HepG2 (cell line): ENCODE results near the gene C20orf204. TPM values are rescaled to one million over a fixed set of nuclear protein-coding genes. Genes with fewer than 3 reads are reported as not detected.

Source experiments
- DDIT3 ChIP-seq: sonication (generic); formaldehyde crosslinking; IDR thresholded peaks from 2 replicates; pipeline ENCODE4 v1.4.0; 2020; ENCODE audit warnings: mild to moderate bottlenecking, missing genetic modification reagents
- EHMT2 ChIP-seq: fragments of 200-600 bp; sonication (generic); IDR thresholded peaks from 2 replicates; pipeline ENCODE4 v1.7.0; 2017; ENCODE audit warnings: antibody characterized with exemption, low read depth, low read length, borderline replicate concordance
- ERF ChIP-seq: IDR thresholded peaks from 2 replicates; pipeline ENCODE4 v1.6.1; 2018; ENCODE audit warnings: missing biosample characterization, missing genetic modification reagents
- ETS1 ChIP-seq: sonication (generic); formaldehyde crosslinking; IDR thresholded peaks from 2 replicates; pipeline ENCODE4 v1.4.0; 2020; ENCODE audit warnings: missing genetic modification reagents
- ETV5 ChIP-seq: IDR thresholded peaks from 2 replicates; pipeline ENCODE4 v1.6.1; 2018; ENCODE audit warnings: missing biosample characterization, missing genetic modification reagents, inconsistent platforms, borderline replicate concordance
- HCFC1 ChIP-seq: fragments of 150-350 bp; IDR thresholded peaks from 2 replicates; pipeline ENCODE4 v1.6.1; 2014; ENCODE audit warnings: low read depth, low read length
- KLF13 ChIP-seq: sonication (generic); formaldehyde crosslinking; IDR thresholded peaks from 2 replicates; pipeline ENCODE4 v1.4.0; 2020; ENCODE audit warnings: mild to moderate bottlenecking, missing genetic modification reagents
- MTF2 ChIP-seq: sonication (generic); formaldehyde crosslinking; IDR thresholded peaks from 2 replicates; pipeline ENCODE4 v1.5.0; 2020; ENCODE audit warnings: missing genetic modification reagents, borderline replicate concordance
- NBN ChIP-seq: fragments of 450-650 bp; conservative IDR thresholded peaks from 2 replicates; pipeline ENCODE4 v1.6.1; 2017
- NCOA2 ChIP-seq: sonication (generic); formaldehyde crosslinking; IDR thresholded peaks from 2 replicates; pipeline ENCODE4 v1.8.0; 2022; ENCODE audit warnings: inconsistent platforms
- POLR2AphosphoS2 ChIP-seq: IDR thresholded peaks from 2 replicates; pipeline ENCODE4 v1.6.1; 2011; ENCODE audit warnings: low read depth, low read length, improper control_type of control experiment
- RNF2 ChIP-seq: fragments of 450-650 bp; conservative IDR thresholded peaks from 2 replicates; pipeline ENCODE4 v1.6.1; 2016; ENCODE audit warnings: low read depth
- SKIL ChIP-seq: sonication (generic); formaldehyde crosslinking; IDR thresholded peaks from 2 replicates; pipeline ENCODE4 v1.8.0; 2022; ENCODE audit warnings: missing genetic modification reagents, mild to moderate bottlenecking, moderate library complexity, borderline replicate concordance
- SMYD3 ChIP-seq: sonication (generic); formaldehyde crosslinking; IDR thresholded peaks from 2 replicates; pipeline ENCODE4 v1.8.1; 2023; ENCODE audit warnings: mild to moderate bottlenecking, missing genetic modification reagents
- SPEN ChIP-seq: sonication (generic); formaldehyde crosslinking; IDR thresholded peaks from 2 replicates; pipeline ENCODE4 v1.5.1; 2020; ENCODE audit warnings: low read depth, mild to moderate bottlenecking, missing genetic modification reagents
- ZFP62 ChIP-seq: sonication (generic); formaldehyde crosslinking; IDR thresholded peaks from 2 replicates; pipeline ENCODE4 v1.4.0; 2020; ENCODE audit warnings: missing genetic modification reagents
- ZIK1 ChIP-seq: sonication (generic); formaldehyde crosslinking; IDR thresholded peaks from 2 replicates; pipeline ENCODE4 v1.5.0; 2020; ENCODE audit warnings: mild to moderate bottlenecking, low read depth, missing genetic modification reagents, borderline replicate concordance
- ZNF143 ChIP-seq: sonication (generic); formaldehyde crosslinking; IDR thresholded peaks from 2 replicates; pipeline ENCODE4 v1.4.0; 2020; ENCODE audit warnings: missing genetic modification reagents
- ZNF441 ChIP-seq: sonication (generic); formaldehyde crosslinking; IDR thresholded peaks from 2 replicates; pipeline ENCODE4 v1.7.0; 2021; ENCODE audit warnings: missing genetic modification reagents, borderline replicate concordance
- ZNF615 ChIP-seq: sonication (generic); formaldehyde crosslinking; IDR thresholded peaks from 2 replicates; pipeline ENCODE4 v1.5.0; 2020; ENCODE audit warnings: mild to moderate bottlenecking, missing genetic modification reagents, borderline replicate concordance
- ZNF788 ChIP-seq: sonication (generic); formaldehyde crosslinking; IDR thresholded peaks from 2 replicates; pipeline ENCODE4 v1.5.0; 2020; ENCODE audit warnings: mild to moderate bottlenecking, missing genetic modification reagents, borderline replicate concordance
- ZNF800 ChIP-seq: sonication (generic); formaldehyde crosslinking; IDR thresholded peaks from 2 replicates; pipeline ENCODE4 v1.4.0; 2020; ENCODE audit warnings: missing genetic modification reagents
- ZNF816 ChIP-seq: sonication (generic); formaldehyde crosslinking; IDR thresholded peaks from 2 replicates; pipeline ENCODE4 v1.8.0; 2022; ENCODE audit warnings: missing genetic modification reagents, mild to moderate bottlenecking, borderline replicate concordance
- polyA plus RNA-seq, 8 experiments: library from polyadenylated mRNA; depleted of rRNA in 3 of 8; stranded (reverse) in 7 of 8; unstranded in 1 of 8; fragments of >200 nt; fragmentation: Illumina TruSeq in 4 of 8; extraction: Trizol in 4 of 8; gene quantifications; 2 replicates each; pipeline versions ENCODE4 v1.2.1 to v1.2.3, GENCODE V29; 2011 to 2016; ENCODE audit warnings: low read depth in 4 of 8, missing spikeins in 1 of 8, mixed read lengths in 1 of 8; ENCODE audit not compliant: insufficient read depth in 1 of 8
- total RNA-seq, 5 experiments: library from RNA; depleted of rRNA; stranded (reverse); fragments of >200 nt; fragmentation: Illumina TruSeq; extraction: Trizol; gene quantifications; 2 replicates each; pipeline ENCODE4 v1.2.3, GENCODE V29; 2016; ENCODE audit warnings: low read depth in 1 of 5
- TF ChIP-seq, protein P1 (sequence below): sonication (generic); formaldehyde crosslinking; IDR thresholded peaks from 2 replicates; pipeline ENCODE4 v1.4.0; 2020; ENCODE audit warnings: mild to moderate bottlenecking, missing genetic modification reagents
- TF ChIP-seq, protein P2 (sequence below): IDR thresholded peaks from 2 replicates; pipeline ENCODE4 v1.6.1; 2016; ENCODE audit warnings: control low read depth

The C20orf204 gene
- total and polyA plus RNA-seq, 2 of the 13 experiments (the other 11 are each of a cell fraction or from before 2014, with no cell fraction given): 22.1 to 80.0 TPM

DNA sequence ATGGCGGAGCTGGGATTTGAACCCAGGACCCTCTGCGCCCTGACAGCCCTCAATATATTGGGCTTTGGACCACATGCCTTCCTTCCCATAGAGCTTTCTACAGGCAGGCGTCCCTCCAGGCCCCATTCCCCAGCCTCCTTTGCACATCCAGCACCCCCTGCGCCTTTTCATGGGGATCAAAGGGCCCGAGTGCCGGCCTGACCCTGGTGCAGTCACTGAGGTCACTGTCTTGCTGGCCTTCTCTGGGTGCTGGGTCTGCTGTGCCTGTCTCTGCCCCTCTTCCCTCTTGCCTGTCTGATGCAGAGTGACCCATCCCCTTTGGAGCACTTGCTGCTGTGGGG, 45.6 kb downstream of the C20orf204 start (continued):
- peak; percentile 23; the same call in 1 of the 2 replicates for TF ChIP-seq SKIL (CRISPR knock-in tag)
- no peak for TF ChIP-seq POLR2AphosphoS2
- TF ChIP-seq KLF13 (CRISPR knock-in tag): no peak
- TF ChIP-seq HCFC1: no peak
- no peak for TF ChIP-seq ETV5 (CRISPR knock-in tag)
- 0 out of 2 replicates have a peak, but pooled peaks have one; percentile 10 for TF ChIP-seq ZIK1
- TF ChIP-seq RNF2: no peak
- TF ChIP-seq, protein P1, sequence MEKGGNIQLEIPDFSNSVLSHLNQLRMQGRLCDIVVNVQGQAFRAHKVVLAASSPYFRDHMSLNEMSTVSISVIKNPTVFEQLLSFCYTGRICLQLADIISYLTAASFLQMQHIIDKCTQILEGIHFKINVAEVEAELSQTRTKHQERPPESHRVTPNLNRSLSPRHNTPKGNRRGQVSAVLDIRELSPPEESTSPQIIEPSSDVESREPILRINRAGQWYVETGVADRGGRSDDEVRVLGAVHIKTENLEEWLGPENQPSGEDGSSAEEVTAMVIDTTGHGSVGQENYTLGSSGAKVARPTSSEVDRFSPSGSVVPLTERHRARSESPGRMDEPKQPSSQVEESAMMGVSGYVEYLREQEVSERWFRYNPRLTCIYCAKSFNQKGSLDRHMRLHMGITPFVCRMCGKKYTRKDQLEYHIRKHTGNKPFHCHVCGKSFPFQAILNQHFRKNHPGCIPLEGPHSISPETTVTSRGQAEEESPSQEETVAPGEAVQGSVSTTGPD (CRISPR knock-in tag): no peak
- TF ChIP-seq NBN: no peak
- TF ChIP-seq, protein P2, sequence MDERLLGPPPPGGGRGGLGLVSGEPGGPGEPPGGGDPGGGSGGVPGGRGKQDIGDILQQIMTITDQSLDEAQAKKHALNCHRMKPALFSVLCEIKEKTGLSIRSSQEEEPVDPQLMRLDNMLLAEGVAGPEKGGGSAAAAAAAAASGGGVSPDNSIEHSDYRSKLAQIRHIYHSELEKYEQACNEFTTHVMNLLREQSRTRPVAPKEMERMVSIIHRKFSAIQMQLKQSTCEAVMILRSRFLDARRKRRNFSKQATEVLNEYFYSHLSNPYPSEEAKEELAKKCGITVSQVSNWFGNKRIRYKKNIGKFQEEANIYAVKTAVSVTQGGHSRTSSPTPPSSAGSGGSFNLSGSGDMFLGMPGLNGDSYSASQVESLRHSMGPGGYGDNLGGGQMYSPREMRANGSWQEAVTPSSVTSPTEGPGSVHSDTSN (CRISPR knock-in tag): no peak
- peak; percentile 57; the same call in 1 of the 2 replicates for TF ChIP-seq ZNF143 (CRISPR knock-in tag)
- no peak for TF ChIP-seq ERF (CRISPR knock-in tag)
- TF ChIP-seq ZNF816 (CRISPR knock-in tag): no peak
- TF ChIP-seq MTF2: no peak
- no peak for TF ChIP-seq SPEN (CRISPR knock-in tag)
- no peak for TF ChIP-seq ZNF441 (CRISPR knock-in tag)
- no peak for TF ChIP-seq NCOA2 (CRISPR knock-in tag)
- TF ChIP-seq ZFP62 (CRISPR knock-in tag): no peak
- TF ChIP-seq DDIT3 (CRISPR knock-in tag): no peak
- 0 out of 2 replicates have a peak, but pooled peaks have one; percentile 52 for TF ChIP-seq ZNF615
- TF ChIP-seq EHMT2: no peak
- no peak for TF ChIP-seq ETS1 (CRISPR knock-in tag)
- TF ChIP-seq ZNF800 (CRISPR knock-in tag): no peak
- TF ChIP-seq SMYD3 (CRISPR knock-in tag): no peak
- TF ChIP-seq ZNF788 (CRISPR knock-in tag): 0 out of 2 replicates have a peak, but pooled peaks have one; percentile 17
